GM12864 (cell line): ENCODE measurements around the gene PAQR3.
"Not testable (repeated sequence)": the region's sequence is repeated elsewhere in the genome, so short reads cannot be mapped to it uniquely, and the experiment has no call there.

Experiments used
- DNase-seq: peaks from one replicate; pipeline ENCODE4 v3.0.0-alpha.2; 2011; ENCODE audit warnings: low read depth
- H3K4me3 ChIP-seq: 2 replicates; pipeline ENCODE4 v1.5.1; 2011; ENCODE audit warnings: mild to moderate bottlenecking, low read depth, low read length, control low read depth
- TF ChIP-seq, protein P1 (sequence below): IDR thresholded peaks from 2 replicates; pipeline ENCODE4 v1.5.1; 2011; ENCODE audit warnings: low read depth, mild to moderate bottlenecking, moderate library complexity, low read length, control low read depth, inconsistent platforms; ENCODE audit errors: missing control alignments

The PAQR3 gene

DNA sequence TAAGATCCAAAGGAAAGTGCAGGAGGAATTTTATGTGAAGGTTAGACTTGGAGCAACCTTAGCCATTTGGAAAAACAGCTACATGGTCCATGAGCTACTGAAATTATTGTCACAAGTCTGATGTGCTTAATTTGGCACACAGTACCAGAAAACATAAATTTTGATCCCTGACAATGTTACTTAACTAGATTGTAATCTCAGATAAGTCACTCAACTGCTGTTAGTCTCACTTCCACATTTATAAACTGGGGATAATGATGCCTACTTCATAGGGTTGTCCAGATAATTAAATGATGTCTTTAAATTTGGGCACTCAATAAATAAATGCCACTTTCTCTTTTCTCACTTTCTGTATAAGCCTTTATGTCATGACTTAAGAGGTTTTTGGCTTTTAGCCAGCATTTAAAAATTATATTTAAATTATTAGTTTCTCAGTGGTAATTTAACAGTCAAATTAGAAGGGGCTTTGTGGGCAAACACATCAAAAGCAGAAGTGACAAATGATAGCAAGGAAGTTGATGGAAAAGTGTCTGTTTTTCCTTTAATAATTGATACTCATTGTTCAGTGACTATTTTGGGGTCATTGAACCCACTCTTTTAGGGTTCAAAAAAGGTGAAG lies 58.3 kb downstream of the PAQR3 start:
- no peak overlapping the region for H3K4me3 ChIP-seq
- DNase-seq, result no peak
- TF ChIP-seq, protein P1, sequence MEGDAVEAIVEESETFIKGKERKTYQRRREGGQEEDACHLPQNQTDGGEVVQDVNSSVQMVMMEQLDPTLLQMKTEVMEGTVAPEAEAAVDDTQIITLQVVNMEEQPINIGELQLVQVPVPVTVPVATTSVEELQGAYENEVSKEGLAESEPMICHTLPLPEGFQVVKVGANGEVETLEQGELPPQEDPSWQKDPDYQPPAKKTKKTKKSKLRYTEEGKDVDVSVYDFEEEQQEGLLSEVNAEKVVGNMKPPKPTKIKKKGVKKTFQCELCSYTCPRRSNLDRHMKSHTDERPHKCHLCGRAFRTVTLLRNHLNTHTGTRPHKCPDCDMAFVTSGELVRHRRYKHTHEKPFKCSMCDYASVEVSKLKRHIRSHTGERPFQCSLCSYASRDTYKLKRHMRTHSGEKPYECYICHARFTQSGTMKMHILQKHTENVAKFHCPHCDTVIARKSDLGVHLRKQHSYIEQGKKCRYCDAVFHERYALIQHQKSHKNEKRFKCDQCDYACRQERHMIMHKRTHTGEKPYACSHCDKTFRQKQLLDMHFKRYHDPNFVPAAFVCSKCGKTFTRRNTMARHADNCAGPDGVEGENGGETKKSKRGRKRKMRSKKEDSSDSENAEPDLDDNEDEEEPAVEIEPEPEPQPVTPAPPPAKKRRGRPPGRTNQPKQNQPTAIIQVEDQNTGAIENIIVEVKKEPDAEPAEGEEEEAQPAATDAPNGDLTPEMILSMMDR, result no peak

DNA sequence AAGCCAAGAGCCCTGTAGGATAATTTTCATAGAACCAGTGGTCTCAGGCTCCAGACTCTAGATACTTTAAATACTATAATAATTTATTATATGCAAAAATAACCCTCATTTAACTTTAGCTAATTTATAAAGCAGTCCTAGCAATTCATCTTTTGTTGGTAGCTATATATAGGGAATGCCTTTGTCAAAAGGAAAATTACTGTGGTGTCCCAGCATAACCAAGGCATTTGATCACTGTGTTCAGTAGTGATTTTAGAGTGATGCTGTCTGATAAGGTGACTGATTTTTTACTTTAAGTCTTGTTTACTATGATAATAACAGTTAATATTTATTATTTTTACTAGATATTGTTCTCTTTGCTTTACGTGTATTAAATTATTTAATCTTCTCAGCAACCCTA lies 61.2 kb downstream of the PAQR3 start:
- DNase-seq, result no peak
- H3K4me3 ChIP-seq, result no peak overlapping the region
- TF ChIP-seq, protein P1, result no peak

DNA sequence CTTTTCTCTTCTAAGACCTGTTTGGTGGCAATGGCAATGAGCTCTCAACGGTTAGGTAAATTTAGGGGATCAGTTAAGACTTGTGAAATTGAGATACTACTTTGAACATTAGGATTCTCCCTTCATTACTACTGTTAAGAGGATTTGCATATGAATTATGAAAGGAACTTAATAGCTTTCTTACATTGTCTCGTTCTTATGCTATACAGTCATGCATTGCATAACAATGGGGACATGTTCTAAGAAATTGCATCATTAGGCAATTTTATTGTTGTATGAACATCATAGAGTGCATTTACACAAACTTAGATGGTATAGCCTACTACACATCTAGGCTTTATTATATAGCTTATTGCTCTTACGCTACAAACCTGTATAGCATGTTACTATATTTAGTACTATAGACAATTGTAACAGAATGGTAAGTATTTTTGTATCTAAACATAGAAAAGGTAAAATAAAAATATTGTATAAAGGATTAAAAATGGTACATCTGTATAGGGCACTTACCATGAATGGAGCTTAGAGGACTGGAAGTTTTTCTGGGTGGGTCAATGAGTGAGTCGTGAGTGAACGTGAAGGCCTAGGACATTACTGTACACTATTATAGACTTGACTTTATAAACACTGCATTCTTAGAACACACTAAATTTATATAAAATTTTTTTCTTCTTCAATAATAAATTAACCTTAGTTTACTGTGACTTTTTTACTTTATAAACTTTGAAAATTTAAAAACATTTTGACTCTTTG lies 62.5 kb downstream of the PAQR3 start:
- no peak overlapping the region for H3K4me3 ChIP-seq
- DNase-seq, result no peak
- TF ChIP-seq, protein P1, result no peak

DNA sequence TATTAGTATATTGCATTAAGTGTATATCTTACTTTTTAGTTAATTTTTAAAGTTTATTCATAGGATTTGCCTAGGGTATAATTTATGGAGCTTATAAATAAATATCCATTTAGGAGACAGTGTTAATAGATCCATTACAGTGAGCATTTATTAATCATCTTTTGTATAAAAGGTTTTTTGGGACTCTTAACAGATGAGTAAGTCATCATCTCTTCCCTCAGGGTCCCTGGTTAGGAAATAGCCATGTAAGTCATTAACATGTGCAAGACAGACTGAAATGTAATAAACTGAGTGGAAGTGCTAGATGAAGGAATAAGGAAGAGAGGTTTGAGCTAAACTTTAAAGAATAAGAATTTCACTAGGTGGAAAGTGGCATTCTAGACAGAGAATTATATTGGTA lies 69.2 kb downstream of the PAQR3 start:
- TF ChIP-seq, protein P1, result no peak
- H3K4me3 ChIP-seq, result no peak overlapping the region
- no peak for DNase-seq

DNA sequence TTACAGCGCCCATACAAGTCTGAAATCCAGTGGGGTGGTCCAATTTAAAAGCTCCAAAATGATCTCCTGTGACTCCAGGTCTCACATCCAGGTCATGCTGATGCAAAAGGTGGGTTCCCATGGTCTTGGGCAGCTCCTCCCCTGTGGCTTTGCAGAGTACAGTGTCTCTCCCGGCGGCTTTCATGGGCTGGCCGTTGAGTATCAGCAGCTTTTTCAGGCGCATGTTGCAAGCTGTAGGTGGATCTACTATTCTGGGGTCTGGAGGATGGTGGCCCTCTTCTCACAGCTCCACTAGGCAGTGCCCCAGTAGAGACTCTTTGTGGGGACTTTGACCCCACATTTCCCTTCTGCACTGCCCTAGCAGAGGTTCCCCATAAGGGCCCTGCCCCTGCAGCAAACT lies 70.5 kb downstream of the PAQR3 start:
- H3K4me3 ChIP-seq, DNase-seq: not testable (repeated sequence)

DNA sequence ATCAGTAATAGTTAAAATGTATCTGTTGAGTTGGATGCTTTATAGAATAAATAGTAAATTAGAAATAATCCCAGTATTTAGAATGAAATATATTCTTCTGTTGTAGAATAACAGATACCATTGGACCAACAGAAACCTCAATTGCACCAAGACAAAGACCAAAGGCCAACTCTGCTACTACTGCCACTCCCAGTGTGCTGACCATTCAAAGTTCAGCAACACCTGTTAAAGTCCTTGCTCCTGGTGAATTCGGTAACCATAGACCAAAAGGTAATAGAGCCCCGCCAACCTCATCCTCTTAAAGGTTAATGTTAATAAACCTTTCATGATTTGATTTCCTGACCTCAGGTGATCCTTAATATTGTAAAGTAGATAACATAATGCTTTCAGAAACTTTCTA lies 73.8 kb downstream of the PAQR3 start:
- H3K4me3 ChIP-seq, result no peak overlapping the region
- no peak for DNase-seq
- TF ChIP-seq, protein P1, result no peak

DNA sequence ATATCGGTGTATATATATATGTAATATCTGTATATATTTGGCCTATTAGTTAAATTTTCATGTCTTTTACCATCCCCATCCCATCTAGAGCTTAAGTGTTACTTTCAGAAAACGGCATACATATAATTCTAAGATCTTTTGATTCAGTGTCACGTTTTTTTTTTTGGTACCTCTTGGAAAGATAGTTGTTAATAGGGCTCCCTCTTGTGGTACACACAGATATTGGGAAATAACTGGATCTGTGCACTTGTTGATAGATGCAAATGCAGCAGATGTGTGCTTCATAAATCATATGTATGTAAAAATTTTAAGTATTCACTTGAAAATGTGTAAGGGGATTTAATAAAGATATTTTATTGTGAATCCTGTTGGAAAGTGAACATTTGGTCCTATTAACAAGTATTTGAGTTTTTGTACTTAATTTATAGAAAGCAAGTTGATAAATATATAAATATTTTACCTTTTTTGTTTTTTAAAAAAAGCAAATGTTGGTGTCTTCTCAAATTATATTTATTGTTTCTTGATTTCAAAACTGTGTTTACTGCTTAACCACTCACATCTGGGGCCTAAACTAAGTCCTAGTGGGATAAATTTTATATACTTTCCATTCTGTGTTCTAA lies 74.7 kb downstream of the PAQR3 start:
- TF ChIP-seq, protein P1, result peak; percentile 61
- H3K4me3 ChIP-seq, result no peak overlapping the region
- DNase-seq, result peak; percentile 71
